ENCODE measurements around the gene TBC1D7.

Gene TBC1D7

GRCh38 chr6:13290335-13290734 lies 38.0 kb downstream of the TBC1D7 start:
- DNase-seq: no peak

DNA sequence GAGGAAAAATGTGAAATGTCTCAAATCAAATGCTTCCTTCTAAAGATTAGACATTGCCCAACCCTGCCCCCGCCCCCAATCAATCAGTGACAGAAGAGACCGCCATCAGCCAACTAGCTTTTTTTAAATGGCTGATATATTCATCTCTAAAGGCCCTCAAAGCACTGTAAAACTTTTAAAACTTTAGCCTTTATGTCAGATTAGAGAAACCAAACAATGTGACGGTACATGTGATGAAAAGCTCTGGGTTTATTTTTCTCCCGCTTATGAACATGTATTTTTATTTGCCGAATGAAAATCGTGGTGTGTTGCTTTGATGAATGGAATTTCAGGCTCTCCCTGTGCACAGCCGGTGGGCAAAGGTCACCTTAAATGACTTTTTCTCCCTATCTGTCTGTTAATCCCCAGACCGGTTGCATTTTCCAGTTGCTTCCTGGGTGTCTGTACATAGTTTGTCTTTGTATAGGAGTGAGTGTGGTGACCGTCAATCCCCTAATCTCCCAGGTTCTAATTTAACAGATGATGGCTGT lies 38.5 kb downstream of the TBC1D7 start:
- DNase-seq: no peak

DNA sequence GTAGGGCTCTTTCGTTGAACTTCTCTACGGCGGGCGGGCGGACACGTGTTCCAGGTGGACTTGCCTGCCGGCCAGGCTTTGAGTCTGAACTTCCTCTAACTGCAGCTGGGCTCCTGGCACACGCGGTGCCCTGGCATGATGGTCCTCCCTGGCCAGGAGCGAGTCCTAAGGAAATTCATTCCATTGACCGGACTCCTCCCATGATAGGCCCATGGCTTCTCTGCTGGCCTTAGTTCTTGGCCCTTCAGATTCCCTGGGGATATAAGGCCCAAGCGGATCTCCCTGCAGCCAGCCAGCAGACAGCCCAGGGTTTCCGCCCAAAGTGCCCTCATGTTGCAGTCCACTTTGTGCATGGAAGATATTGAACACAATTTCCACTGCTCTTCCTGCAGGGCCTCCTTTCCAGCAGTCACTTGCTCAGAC lies 39.4 kb downstream of the TBC1D7 start:
- DNase-seq: no peak

DNA sequence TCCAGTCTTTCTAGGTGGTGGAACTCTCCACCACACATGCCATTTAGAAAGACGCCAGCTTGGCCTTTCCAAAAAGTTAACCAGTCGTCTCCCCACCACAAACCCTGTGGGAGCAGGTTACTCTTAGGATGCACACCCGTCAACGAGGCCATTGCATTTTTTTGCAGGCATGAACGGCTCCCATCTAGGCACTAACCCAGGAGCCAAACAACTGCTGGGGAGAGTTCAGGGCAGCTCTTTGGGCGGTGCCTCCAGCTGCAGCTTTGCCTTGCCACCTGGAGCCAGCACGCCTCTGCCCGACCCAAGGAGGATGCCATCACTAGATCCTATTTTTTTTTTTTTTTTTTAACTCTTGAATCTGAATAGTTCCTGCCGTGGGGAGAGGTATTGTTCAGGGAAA lies 39.9 kb downstream of the TBC1D7 start:
- DNase-seq: no peak

- no peak for DNase-seq
Measured at GRCh38 chr6:13287104-13287503, 41.2 kb downstream of the TBC1D7 start.

- DNase-seq: peak; percentile 45 to 51
Measured at GRCh38 chr6:13286181-13286580, 42.2 kb downstream of the TBC1D7 start.

- DNase-seq: peak in 1 of 2 donors; percentile 51
Measured at GRCh38 chr6:13285705-13286104, 42.6 kb downstream of the TBC1D7 start.

DNA sequence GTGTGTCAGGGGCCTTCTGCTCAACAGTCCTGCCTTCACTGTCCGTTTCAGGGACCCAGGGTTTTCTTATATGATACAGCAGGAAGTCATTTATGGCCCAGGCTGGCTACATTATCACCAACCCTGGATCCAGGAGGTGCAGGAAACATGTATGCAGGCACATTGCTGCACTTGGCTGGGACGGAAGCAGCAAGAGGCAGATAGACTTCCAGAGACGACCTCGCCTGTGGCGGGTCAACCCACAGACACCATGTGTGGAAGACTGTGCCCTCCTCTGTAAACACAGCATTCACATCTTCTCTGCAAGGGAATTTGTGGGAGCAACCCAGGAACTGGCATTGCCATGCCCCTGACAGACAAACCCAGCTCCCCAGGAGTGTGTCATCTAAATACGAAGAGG lies 43.7 kb downstream of the TBC1D7 start:
- no peak for DNase-seq

- no peak for DNase-seq
Measured at GRCh38 chr6:13283331-13283730, 45.0 kb downstream of the TBC1D7 start.

DNA sequence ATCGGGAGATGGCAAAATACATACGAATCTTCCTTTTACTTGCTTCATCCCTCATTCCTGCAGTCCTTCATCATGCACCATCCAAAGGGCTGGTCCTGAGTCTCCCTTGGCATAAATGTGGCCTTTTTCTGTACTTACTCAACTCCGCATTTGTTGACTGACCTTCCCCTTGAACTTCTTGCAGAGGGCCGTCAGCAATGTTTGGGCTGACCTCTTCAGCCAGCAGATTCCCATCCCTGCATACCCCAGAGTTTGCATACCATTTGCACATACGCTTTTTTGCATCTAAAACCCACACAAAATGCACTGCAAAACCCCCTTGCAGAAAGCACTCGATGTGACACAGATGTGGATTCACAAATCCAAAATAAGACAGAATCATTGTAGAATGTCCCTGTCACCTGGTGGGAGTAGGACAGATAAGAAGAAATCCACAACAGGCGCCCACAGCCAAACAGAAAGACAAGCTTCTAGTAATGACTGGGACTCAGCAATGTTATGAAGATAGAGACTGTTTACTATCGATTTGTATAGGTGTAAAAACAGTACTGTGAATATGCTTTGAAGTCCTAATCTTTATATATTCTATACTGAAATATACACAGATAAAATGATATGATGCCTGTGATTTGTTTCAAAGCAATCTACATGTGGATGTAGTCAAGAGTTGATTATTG lies 45.8 kb downstream of the TBC1D7 start:
- DNase-seq: no peak

DNA sequence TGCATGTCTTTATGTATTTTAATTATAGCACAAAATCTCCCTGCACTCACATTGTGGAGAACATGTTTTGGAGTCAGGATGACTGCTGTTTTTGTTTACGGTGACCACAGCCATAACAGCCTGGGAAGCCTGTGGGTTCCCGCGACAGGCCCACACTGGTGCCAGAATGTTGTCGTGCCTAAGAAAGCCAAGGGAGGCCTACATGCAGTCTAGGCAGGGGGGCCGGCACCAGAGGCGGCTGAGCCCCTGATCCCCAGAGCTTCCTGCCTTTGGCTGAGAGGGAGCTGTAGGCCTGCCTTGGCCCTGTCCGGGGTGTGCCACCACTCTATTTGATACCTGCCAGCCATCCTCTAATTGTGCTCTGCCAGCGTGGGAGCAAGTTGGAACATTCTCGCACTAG lies 46.7 kb downstream of the TBC1D7 start:
- DNase-seq: no peak

DNA sequence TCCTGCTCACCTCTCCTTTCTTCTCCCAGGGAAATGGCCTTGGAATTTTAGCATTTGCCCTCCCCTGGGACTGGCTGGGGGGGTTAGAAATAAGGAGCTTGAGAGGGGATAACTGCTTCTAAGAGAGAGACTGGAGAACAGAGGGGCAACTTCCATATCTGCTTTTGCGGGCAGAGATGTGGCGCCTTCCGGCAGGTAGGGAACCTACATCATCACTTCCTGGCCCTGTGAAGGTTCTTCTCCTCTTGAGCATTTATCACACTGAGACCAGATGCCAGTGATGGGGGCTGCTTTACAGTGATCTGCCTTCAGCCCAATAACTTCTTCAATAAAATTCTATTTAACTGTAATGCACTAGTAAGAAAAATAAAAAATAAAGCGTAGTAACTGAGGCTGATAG lies 48.1 kb downstream of the TBC1D7 start:
- no peak for DNase-seq

GRCh38 chr6:13278991-13279390 lies 49.3 kb downstream of the TBC1D7 start:
- DNase-seq: no peak

DNA sequence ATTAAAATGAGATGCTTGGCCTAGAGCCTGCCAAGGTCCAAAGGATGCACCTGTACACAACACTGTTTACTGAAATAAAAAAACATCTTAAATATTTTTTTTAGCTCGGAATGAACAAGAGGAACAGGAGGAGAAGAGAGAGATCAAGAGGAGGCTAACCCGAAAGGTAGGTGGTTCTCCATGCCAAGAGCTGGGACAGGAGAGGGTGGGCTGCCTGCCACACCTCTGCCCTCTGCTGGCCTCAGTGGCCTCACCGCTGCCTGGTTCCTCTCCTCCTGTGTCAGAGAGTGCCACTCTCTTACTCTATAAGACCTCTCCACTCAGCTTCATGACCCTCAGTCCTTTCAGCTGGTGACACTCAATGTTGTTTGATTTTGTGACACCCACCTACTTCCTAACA lies 50.2 kb downstream of the TBC1D7 start:
- no peak for DNase-seq

DNA sequence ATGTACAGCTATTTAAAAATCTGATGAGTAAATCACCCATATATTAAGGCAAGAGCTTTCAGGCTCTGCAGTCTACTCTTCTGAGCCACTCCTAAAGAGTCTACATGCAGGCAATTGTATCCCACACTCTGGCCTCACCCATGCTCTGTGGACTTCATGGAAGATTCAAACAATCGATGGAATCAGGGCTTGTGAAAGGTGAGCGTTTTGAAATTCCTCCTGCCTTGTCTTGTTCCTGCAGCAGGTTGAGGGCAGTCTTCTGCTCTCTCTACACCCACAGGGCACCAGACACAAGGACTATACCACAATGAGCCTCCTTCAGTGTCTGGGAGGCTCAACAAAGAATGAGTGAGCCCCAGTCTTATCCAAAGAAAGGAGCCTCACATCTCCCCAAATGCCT lies 51.1 kb downstream of the TBC1D7 start:
- DNase-seq: no peak

- DNase-seq: no peak
Measured at GRCh38 chr6:13275435-13275989, 52.8 kb downstream of the TBC1D7 start.

- peak; percentile 22 to 40 for DNase-seq
Measured at GRCh38 chr6:13274707-13275434, 53.5 kb downstream of the TBC1D7 start.

DNA sequence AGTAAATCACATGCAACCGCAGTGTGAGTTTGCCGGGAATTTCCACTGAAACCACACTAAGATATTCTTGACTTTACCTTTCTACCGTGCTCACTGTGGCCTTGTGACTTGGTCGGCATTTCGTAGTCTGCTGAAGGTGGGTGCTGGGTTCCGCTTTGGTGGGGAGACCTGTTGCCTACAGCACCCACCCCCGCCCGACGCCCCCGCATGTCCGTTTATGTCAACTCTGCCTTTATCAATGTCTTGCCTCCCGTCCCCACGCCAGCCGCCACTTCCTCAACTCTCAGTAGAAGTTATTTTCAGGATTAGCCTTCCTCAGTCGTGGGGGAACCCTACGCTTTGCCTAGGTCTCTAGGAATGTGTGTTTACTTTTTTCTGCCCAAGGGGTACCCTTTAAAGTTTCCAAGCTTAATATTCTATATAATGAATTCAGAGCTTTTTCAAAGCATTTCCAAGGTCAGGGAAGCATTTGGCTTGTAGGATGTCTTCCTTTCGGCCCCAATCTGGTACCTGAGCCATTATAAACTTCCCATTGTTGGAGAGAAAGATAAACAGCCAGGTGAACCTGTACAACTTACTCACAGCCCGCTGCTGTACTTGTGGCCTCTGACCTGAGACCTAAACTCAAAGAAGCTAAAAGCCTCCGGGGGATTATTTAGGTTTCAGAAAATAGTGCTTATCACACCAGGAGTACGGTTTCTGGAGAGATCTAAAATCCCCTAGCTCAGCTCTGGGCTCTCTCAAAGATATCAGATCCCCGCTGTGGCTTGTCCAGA lies 54.2 kb downstream of the TBC1D7 start:
- DNase-seq: peak; percentile 84 to 94

- peak in 1 of 2 donors; percentile 22 for DNase-seq
Measured at GRCh38 chr6:13273202-13273930, 55.0 kb downstream of the TBC1D7 start.

GRCh38 chr6:13272131-13273046 lies 55.9 kb downstream of the TBC1D7 start:
- peak; percentile 86 to 92 for DNase-seq

- no peak for DNase-seq
Measured at GRCh38 chr6:13268913-13269518, 59.3 kb downstream of the TBC1D7 start.
